ENCODE measurements around the gene SYNDIG1L. TPM values are rescaled to one million over a fixed set of nuclear protein-coding genes. Genes with fewer than 3 reads are reported as not detected.

SYNDIG1L gene
- total RNA-seq, 1 donor from 2014 or later: 2.9 TPM

DNA sequence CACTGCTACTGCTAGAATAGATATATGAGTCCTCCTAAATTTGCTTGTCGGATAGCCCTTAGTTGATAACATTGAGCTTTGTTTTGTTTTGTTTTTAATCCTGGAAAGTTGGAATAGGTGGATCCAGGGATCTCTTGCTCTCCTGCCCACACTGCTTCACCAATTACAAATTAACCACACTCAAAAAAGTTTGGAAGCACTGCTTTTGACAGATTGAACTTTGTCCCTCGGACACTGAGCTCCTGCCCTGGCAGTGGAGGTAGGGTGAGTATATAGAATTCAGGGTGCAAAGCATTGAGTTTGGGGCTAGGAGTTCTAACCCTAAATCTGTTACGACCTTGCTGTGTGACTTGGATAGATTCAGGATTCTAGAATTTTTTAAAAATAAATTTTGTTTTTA lies 15.1 kb upstream of the SYNDIG1L start:
- ATAC-seq (no peak), DNase-seq (no peak)
- Histone ChIP-seq H3K27ac (no peak overlapping the region), H3K36me3 (no peaks in the 10 kb centered on the region), H3K4me3 (no peak overlapping the region), H3K27me3 (no peaks in the 10 kb centered on the region), H3K9me3 (no peaks in the 10 kb centered on the region), H3K4me1 (no peaks in the 10 kb centered on the region)
- intact Hi-C loops (cut with DNase I): no loop called here
- no peak for TF ChIP-seq CTCF (IDR thresholded peaks at IDR 0.05)

DNA sequence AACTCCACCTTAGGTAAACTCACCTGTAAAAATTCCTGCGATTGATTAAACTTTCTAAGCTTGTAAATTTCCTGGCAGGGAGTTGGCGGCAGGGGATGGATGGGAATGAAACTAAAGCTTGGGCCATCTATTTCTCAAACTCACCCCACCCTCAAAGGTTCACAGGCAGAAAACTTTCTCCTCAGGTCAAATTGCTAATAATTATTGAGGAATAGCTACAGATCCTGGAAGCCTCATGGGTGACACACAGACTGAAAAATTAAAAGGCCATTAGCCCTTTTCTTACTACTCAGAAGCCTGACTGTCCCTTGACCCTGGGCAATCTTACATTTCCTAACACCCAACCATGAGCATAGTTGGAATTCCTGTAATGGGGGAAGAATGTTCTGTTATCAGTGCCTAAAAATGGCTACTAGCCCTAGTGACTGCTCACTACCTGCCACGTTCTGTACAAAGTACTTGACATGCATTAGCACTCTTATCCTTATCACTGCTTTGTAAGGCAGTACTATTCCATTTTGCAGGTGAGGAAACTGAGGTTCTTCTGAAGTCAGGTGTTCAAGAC lies 12.4 kb upstream of the SYNDIG1L start:
- H3K9me3 ChIP-seq: no peaks in the 10 kb centered on the region
- H3K27me3 ChIP-seq: no peaks in the 10 kb centered on the region
- intact Hi-C loops (cut with DNase I): no loop called here
- ATAC-seq: no peak
- no peaks in the 10 kb centered on the region for H3K36me3 ChIP-seq
- H3K4me1 ChIP-seq: no peaks in the 10 kb centered on the region
- no peak for TF ChIP-seq CTCF (IDR thresholded peaks at IDR 0.05)
- H3K27ac ChIP-seq: no peak overlapping the region
- H3K4me3 ChIP-seq: no peak overlapping the region
- no peak for DNase-seq

DNA sequence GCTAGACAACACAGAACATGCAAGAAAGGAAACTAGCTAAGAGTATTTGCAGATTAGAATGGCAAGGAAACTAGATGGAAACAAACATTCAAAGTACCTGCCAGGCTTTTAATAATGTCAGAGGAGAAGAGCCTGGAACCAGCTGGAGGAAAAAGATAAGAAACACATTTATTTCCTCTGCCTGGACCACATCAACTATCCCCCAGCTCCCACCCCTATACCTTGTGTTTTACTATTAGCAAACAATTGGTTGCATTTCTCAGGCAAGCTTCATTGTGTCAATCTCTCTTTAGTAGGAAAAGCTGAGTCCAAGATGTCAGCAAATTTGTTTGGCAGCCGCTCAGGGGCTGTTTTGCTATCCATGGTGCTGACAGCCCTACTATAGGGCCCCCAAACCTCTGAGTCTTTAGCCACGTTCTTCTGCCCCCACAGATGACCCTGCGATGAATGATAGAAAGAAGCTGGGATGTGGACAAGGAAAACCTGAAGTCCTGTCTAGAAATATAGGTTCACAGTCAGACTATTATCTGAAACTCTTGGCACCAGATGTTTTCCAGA lies 11.6 kb upstream of the SYNDIG1L start:
- H3K27ac ChIP-seq: no peak overlapping the region
- ATAC-seq: no peak
- H3K9me3 ChIP-seq: no peaks in the 10 kb centered on the region
- H3K27me3 ChIP-seq: no peaks in the 10 kb centered on the region
- H3K36me3 ChIP-seq: no peaks in the 10 kb centered on the region
- DNase-seq: no peak
- H3K4me3 ChIP-seq: no peak overlapping the region
- TF ChIP-seq CTCF (IDR thresholded peaks at IDR 0.05): no peak
- intact Hi-C loops (cut with DNase I): no loop called here
- no peaks in the 10 kb centered on the region for H3K4me1 ChIP-seq

- ATAC-seq: no peak
- H3K27me3 ChIP-seq: no peaks in the 10 kb centered on the region
- H3K4me3 ChIP-seq: no peak overlapping the region
- no peaks in the 10 kb centered on the region for H3K36me3 ChIP-seq
- no peaks in the 10 kb centered on the region for H3K4me1 ChIP-seq
- intact Hi-C loops (cut with DNase I): no loop called here
- no peak for DNase-seq
- TF ChIP-seq CTCF (IDR thresholded peaks at IDR 0.05): no peak
- no peak overlapping the region for H3K27ac ChIP-seq
- no peaks in the 10 kb centered on the region for H3K9me3 ChIP-seq
Measured at GRCh38 chr14:74434294-74434693, 8.3 kb upstream of the SYNDIG1L start.

- no peak for TF ChIP-seq CTCF (IDR thresholded peaks at IDR 0.05)
- Histone ChIP-seq H3K27me3 (peaks cover 8% of the 10 kb centered on the region), H3K4me3 (no peak overlapping the region), H3K4me1 (no peaks in the 10 kb centered on the region), H3K27ac (no peak overlapping the region), H3K9me3 (no peaks in the 10 kb centered on the region), H3K36me3 (no peaks in the 10 kb centered on the region)
- no peak for DNase-seq
- intact Hi-C loops (cut with DNase I): no loop called here
- no peak for ATAC-seq
Measured at GRCh38 chr14:74429991-74430390, 4.0 kb upstream of the SYNDIG1L start.
